ENCODE measurements around the gene PTGR3.

- TF ChIP-seq TEAD4 (IDR thresholded peaks at IDR 0.05) (no peak), RAD21 (IDR thresholded peaks at IDR 0.05; ENCODE audit: low read depth) (no peak), ZBTB7A (IDR thresholded peaks at IDR 0.05; ENCODE audit: low read depth) (no peak), TCF12 (IDR thresholded peaks at IDR 0.05; ENCODE audit: low read depth) (no peak), CREB1 (IDR thresholded peaks at IDR 0.05; ENCODE audit: low read depth) (no peak), NFIC (IDR thresholded peaks at IDR 0.05) (no peak), EP300 (IDR thresholded peaks at IDR 0.05; ENCODE audit: borderline replicate concordance) (no peak), REST (IDR thresholded peaks at IDR 0.05; ENCODE audit: low read depth) (no peak), TAF1 (IDR thresholded peaks at IDR 0.05; ENCODE audit: low read depth) (no peak), MAX (IDR thresholded peaks at IDR 0.05) (no peak), YY1 (IDR thresholded peaks at IDR 0.05; ENCODE audit: low read depth) (no peak), FOXM1 (IDR thresholded peaks at IDR 0.05; ENCODE audit: borderline replicate concordance, low read depth) (no peak), CEBPB (IDR thresholded peaks at IDR 0.05) (no peak), USF1 (IDR thresholded peaks at IDR 0.05) (no peak)
Measured at GRCh38 chr18:75240433-75240832, 31.5 kb upstream of the PTGR3 start.
